Fibroblast of lung (primary cell): ENCODE measurements around the gene HSPB6. TPM values are rescaled to one million over a fixed set of nuclear protein-coding genes. Genes with fewer than 3 reads are reported as not detected.
A peak's percentile ranks its signal among the peaks of the same experiment; 100 is the strongest.

Experiments
- DNase-seq, 2 donors: peaks; one replicate each; pipeline versions ENCODE4 v3.0.0 to v3.0.0-alpha.2; 2010; ENCODE audit warnings: low read depth in 2 of 2
- H2AFZ ChIP-seq: 2 replicates; pipeline ENCODE4 v1.5.1; 2012; ENCODE audit warnings: low read length, control low read depth, inconsistent platforms
- H3K27ac ChIP-seq: 2 replicates; pipeline ENCODE4 v1.5.1; 2011; ENCODE audit warnings: low read length, control low read depth; ENCODE audit not compliant: insufficient read depth
- H3K27me3 ChIP-seq: 2 replicates; pipeline ENCODE4 v1.5.1; 2011; ENCODE audit warnings: mild to moderate bottlenecking, low read length; ENCODE audit not compliant: control insufficient read depth, insufficient read depth
- H3K36me3 ChIP-seq: 2 replicates; pipeline ENCODE4 v1.5.1; 2011; ENCODE audit warnings: low read length; ENCODE audit not compliant: control insufficient read depth, insufficient read depth
- H3K4me1 ChIP-seq: 2 replicates; pipeline ENCODE4 v1.5.1; 2011; ENCODE audit warnings: low read length; ENCODE audit not compliant: control insufficient read depth, insufficient read depth; ENCODE audit errors: extremely low read depth
- H3K4me2 ChIP-seq: 2 replicates; pipeline ENCODE4 v1.5.1; 2011; ENCODE audit warnings: low read length, control low read depth; ENCODE audit not compliant: insufficient read depth; ENCODE audit errors: extremely low read depth
- H3K4me3 ChIP-seq, 4 experiments: fragments of 200-600 bp in 1 of 4; sonication (generic) in 1 of 4; replicated peaks in 1 of 4; 2 replicates each; pipeline ENCODE4 v1.5.1; 2011 to 2016; ENCODE audit warnings: low read length in 4 of 4, low read depth in 3 of 4, mild to moderate bottlenecking in 3 of 4, control low read depth in 2 of 4, inconsistent platforms in 1 of 4, mixed read lengths in 1 of 4; ENCODE audit not compliant: insufficient read depth in 1 of 4; ENCODE audit errors: control extremely low read depth in 1 of 4
- H3K79me2 ChIP-seq: 2 replicates; pipeline ENCODE4 v1.5.1; 2012; ENCODE audit warnings: mild to moderate bottlenecking, low read length, inconsistent platforms; ENCODE audit not compliant: control insufficient read depth, insufficient read depth
- H3K9ac ChIP-seq: 2 replicates; pipeline ENCODE4 v1.5.1; 2011; ENCODE audit warnings: mild to moderate bottlenecking, low read length, control low read depth; ENCODE audit not compliant: insufficient read depth
- H3K9me3 ChIP-seq: 2 replicates; pipeline ENCODE4 v1.5.1; 2012; ENCODE audit warnings: low read depth, low read length; ENCODE audit not compliant: control insufficient read depth, insufficient read depth
- H4K20me1 ChIP-seq: 2 replicates; pipeline ENCODE4 v1.5.1; 2011; ENCODE audit warnings: low read length; ENCODE audit not compliant: control insufficient read depth, insufficient read depth; ENCODE audit errors: extremely low read depth
- EZH2 ChIP-seq: IDR thresholded peaks from 2 replicates; pipeline ENCODE4 v1.5.1; 2012; ENCODE audit warnings: low read length, control low read depth, mild to moderate bottlenecking; ENCODE audit errors: missing control alignments
- polyA plus RNA-seq, 2 donors: library from polyadenylated mRNA; depleted of rRNA in 1 of 2; stranded (reverse) in 1 of 2; unstranded in 1 of 2; fragments of >200 nt; gene quantifications; 2 replicates each; pipeline ENCODE4 v1.2.1, GENCODE V29; 2011 to 2012; ENCODE audit warnings: missing spikeins in 1 of 2
- total RNA-seq: library from RNA; depleted of rRNA; stranded (reverse); fragments of >200 nt; gene quantifications from 2 replicates; pipeline ENCODE4 v1.2.1, GENCODE V29; 2014
- TF ChIP-seq, protein P1 (sequence below), 2 donors: IDR thresholded peaks in 1 of 2; conservative IDR thresholded peaks in 1 of 2; 1 replicate in 1 of 2; 2 replicates in 1 of 2; pipeline ENCODE4 v1.5.1; 2011 to 2012; ENCODE audit warnings: low read length in 2 of 2, control low read depth in 1 of 2, inconsistent platforms in 1 of 2, low read depth in 1 of 2, mild to moderate bottlenecking in 1 of 2

Gene HSPB6
- total and polyA plus RNA-seq, 2 donors (not counting 1 experiment from before 2014, with no cell fraction given), result 53.1 to 54.3 TPM

DNA sequence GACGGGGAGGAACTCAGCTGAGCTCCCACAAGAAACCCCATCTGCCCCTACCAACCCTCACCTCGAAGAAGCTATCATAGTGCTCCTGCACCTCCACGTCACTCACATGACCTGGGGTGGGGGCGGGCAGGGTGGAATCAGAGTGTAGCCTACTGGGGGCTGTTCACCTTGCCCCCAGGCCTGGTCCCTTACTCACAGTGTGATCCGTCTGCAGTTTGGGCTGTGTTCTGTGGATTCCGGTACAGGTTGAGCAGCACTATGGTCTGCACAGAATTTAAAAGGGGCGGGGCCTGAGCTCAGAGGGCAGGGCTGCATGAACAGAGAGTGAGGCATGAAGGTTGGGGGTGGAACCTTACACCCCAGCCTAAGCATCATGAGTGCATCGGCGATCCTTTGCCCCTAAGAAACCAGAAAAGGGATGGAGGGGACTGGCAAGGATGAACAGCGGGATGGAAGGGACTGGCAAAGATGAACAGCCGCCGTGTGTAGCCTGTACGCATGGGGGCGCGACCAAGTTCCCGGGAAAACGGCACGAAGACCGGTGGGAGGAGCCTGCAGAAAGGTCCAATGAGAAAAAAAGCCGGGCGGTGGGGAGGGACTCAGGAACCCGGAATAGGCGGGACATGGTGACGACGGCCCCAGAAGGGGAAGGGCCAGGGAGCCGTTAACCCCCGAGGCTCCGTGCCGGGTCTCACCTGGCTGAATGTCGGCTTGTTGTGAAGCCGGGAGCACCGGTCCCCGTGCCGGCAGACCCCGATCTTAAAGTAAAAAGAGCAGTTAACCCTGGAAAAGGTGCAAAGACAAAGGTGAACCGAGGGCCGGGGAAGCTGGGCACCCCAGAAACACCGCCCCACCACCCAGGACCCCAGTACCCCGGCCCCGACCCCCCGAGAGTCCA lies 12.2 kb downstream of the HSPB6 start:
- Histone ChIP-seq H3K36me3 (no peaks in the 10 kb centered on the region), H3K4me3 (peak overlapping the region; percentile 60 to 91 (median 78)), H3K79me2 (peaks cover 16% of the 10 kb centered on the region), H2AFZ (peak overlapping the region; percentile 73), H3K9ac (peak overlapping the region; percentile 94), H3K27me3 (no peaks in the 10 kb centered on the region), H3K9me3 (no peaks in the 10 kb centered on the region), H4K20me1 (no peaks in the 10 kb centered on the region), H3K4me1 (peaks cover 12% of the 10 kb centered on the region), H3K27ac (peak overlapping the region; percentile 95), H3K4me2 (peak overlapping the region; percentile 89)
- DNase-seq, result peak; percentile 92 to 96
- no peak for TF ChIP-seq EZH2
- TF ChIP-seq, protein P1, sequence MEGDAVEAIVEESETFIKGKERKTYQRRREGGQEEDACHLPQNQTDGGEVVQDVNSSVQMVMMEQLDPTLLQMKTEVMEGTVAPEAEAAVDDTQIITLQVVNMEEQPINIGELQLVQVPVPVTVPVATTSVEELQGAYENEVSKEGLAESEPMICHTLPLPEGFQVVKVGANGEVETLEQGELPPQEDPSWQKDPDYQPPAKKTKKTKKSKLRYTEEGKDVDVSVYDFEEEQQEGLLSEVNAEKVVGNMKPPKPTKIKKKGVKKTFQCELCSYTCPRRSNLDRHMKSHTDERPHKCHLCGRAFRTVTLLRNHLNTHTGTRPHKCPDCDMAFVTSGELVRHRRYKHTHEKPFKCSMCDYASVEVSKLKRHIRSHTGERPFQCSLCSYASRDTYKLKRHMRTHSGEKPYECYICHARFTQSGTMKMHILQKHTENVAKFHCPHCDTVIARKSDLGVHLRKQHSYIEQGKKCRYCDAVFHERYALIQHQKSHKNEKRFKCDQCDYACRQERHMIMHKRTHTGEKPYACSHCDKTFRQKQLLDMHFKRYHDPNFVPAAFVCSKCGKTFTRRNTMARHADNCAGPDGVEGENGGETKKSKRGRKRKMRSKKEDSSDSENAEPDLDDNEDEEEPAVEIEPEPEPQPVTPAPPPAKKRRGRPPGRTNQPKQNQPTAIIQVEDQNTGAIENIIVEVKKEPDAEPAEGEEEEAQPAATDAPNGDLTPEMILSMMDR (conservative IDR thresholded peaks at IDR 0.05 in 1 of 2, IDR thresholded peaks at IDR 0.05 in 1 of 2; ENCODE audit: low read depth in 1 of 2, low read length in 2 of 2), result peak; percentile 44 to 52

- Histone ChIP-seq H2AFZ (no peak overlapping the region), H3K4me2 (peak overlapping the region; percentile 89), H3K79me2 (peaks cover 12% of the 10 kb centered on the region), H3K4me1 (peaks cover 12% of the 10 kb centered on the region), H3K9me3 (no peaks in the 10 kb centered on the region), H4K20me1 (no peaks in the 10 kb centered on the region), H3K36me3 (no peaks in the 10 kb centered on the region), H3K27me3 (no peaks in the 10 kb centered on the region), H3K27ac (no peak overlapping the region), H3K9ac (no peak overlapping the region), H3K4me3 (peak overlapping the region in 1 of 4 experiments; percentile 51)
- no peak for DNase-seq
- no peak for TF ChIP-seq EZH2
- TF ChIP-seq, protein P1 (conservative IDR thresholded peaks at IDR 0.05 in 1 of 2, IDR thresholded peaks at IDR 0.05 in 1 of 2; ENCODE audit: low read depth in 1 of 2, low read length in 2 of 2), result no peak
Observed at GRCh38 chr19:35743640-35744429, 13.0 kb downstream of the HSPB6 start.

GRCh38 chr19:35742121-35742724 lies 14.6 kb downstream of the HSPB6 start, which contains the start of gene IGFLR1:
Gene IGFLR1, minus strand, starts transcription at chr19:35742452. Its CDS starts 1,272 bp downstream, at chr19:35741180.
- Histone ChIP-seq H3K9ac (no peak within 1 kb of the TSS), H3K4me3 (peak within 1 kb of the TSS in 1 of 4 experiments; percentile 64), H3K27me3 (no peaks in the 10 kb centered on the region), H3K36me3 (peaks cover 9% of the 10 kb centered on the region), H3K4me2 (no peak within 1 kb of the TSS), H4K20me1 (no peaks in the 10 kb centered on the region), H3K27ac (peak within 1 kb of the TSS; percentile 59), H3K4me1 (peaks cover 12% of the 10 kb centered on the region), H3K9me3 (no peaks in the 10 kb centered on the region), H3K79me2 (peaks cover 9% of the 10 kb centered on the region), H2AFZ (no peak within 1 kb of the TSS)
- TF ChIP-seq EZH2, result no peak
- TF ChIP-seq, protein P1 (conservative IDR thresholded peaks at IDR 0.05 in 1 of 2, IDR thresholded peaks at IDR 0.05 in 1 of 2; ENCODE audit: low read depth in 1 of 2, low read length in 2 of 2), result no peak
- DNase-seq, result no peak
